ENCODE measurements around the gene SIK2. TPM values are rescaled to one million over a fixed set of nuclear protein-coding genes. Genes with fewer than 3 reads are reported as not detected.

The SIK2 gene
- total RNA-seq, 1 donor from 2014 or later = 8.2 TPM

DNA sequence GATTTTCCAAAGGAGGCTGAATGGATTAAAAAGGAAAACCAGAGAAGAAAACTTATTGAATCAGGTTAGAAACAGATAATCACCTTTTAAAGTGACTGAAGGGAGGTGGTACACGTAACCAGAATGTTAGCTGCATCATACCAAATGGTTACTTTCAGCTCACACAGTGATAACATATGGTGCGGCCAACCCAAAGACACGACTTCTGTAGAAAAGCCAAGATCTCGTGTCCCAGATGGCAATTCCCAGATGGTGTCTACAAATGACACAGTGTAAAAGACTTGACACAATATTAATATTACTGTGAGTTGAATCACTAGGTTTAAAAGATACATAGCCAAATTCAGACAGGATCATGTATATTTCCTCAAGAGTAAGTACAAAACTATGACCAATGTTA lies 158.8 kb downstream of the SIK2 start:
- TF ChIP-seq, protein P1, sequence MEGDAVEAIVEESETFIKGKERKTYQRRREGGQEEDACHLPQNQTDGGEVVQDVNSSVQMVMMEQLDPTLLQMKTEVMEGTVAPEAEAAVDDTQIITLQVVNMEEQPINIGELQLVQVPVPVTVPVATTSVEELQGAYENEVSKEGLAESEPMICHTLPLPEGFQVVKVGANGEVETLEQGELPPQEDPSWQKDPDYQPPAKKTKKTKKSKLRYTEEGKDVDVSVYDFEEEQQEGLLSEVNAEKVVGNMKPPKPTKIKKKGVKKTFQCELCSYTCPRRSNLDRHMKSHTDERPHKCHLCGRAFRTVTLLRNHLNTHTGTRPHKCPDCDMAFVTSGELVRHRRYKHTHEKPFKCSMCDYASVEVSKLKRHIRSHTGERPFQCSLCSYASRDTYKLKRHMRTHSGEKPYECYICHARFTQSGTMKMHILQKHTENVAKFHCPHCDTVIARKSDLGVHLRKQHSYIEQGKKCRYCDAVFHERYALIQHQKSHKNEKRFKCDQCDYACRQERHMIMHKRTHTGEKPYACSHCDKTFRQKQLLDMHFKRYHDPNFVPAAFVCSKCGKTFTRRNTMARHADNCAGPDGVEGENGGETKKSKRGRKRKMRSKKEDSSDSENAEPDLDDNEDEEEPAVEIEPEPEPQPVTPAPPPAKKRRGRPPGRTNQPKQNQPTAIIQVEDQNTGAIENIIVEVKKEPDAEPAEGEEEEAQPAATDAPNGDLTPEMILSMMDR (IDR thresholded peaks at IDR 0.05) = no peak
- H3K36me3 ChIP-seq = peaks cover 27 to 68% of the 10 kb centered on the region in 2 donors
- intact Hi-C loops (cut with DNase I) = loop anchor here (10.0 kb wide), 1 partner anchor 46 kb away; no protein-coding TSS in a partner anchor
- DNase-seq (ENCODE audit: low spot score in 2 of 2) = no peak
- peaks cover 0 to 12% of the 10 kb centered on the region in 2 donors for H3K4me1 ChIP-seq
- H3K4me3 ChIP-seq = no peak overlapping the region
- H3K27ac ChIP-seq = no peak overlapping the region
- H3K9me3 ChIP-seq = no peaks in the 10 kb centered on the region
- H3K27me3 ChIP-seq = no peaks in the 10 kb centered on the region

DNA sequence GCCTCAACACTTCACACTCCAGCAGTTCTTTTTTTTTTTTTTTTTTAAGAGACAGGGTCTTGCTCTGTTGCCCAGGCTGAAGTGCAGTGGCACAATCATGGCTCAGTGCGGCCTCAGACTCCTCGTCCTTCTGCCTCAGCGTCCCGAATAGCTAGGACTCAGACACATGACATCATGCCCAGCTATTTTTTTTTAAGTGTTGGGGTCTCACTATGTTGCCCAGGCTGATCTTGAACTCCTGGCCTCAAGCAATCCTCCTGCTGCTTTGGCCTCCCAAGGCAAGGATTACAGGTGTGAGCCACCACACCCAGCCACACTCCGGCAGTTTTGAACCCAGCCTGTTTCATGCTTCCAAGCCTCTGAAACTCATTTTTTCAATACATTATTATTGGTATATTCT lies 160.3 kb downstream of the SIK2 start:
- H3K4me1 ChIP-seq = peaks cover 6 to 17% of the 10 kb centered on the region in 2 donors
- H3K27ac ChIP-seq = no peak overlapping the region
- DNase-seq (ENCODE audit: low spot score in 2 of 2) = no peak
- TF ChIP-seq, protein P1 (IDR thresholded peaks at IDR 0.05) = no peak
- H3K36me3 ChIP-seq = peaks cover 27 to 53% of the 10 kb centered on the region in 2 donors
- intact Hi-C loops (cut with DNase I) = loop anchor here (10.0 kb wide), 1 partner anchor 48 kb away; no protein-coding TSS in a partner anchor
- H3K9me3 ChIP-seq = no peaks in the 10 kb centered on the region
- no peaks in the 10 kb centered on the region for H3K27me3 ChIP-seq
- H3K4me3 ChIP-seq = no peak overlapping the region

- intact Hi-C loops (cut with DNase I) = loop anchor here (10.0 kb wide), 1 partner anchor 48 kb away; no protein-coding TSS in a partner anchor
- Histone ChIP-seq H3K9me3 (no peaks in the 10 kb centered on the region), H3K4me3 (no peak overlapping the region), H3K4me1 (peaks cover 6 to 17% of the 10 kb centered on the region in 2 donors), H3K36me3 (peaks cover 27 to 52% of the 10 kb centered on the region in 2 donors), H3K27ac (no peak overlapping the region), H3K27me3 (no peaks in the 10 kb centered on the region)
- TF ChIP-seq, protein P1 (IDR thresholded peaks at IDR 0.05) = no peak
- DNase-seq (ENCODE audit: low spot score in 2 of 2) = no peak
Observed at GRCh38 chr11:111762981-111763643, 160.9 kb downstream of the SIK2 start.

- TF ChIP-seq, protein P1 (IDR thresholded peaks at IDR 0.05) = no peak
- no peak for DNase-seq (ENCODE audit: low spot score in 2 of 2)
- Histone ChIP-seq H3K27me3 (no peaks in the 10 kb centered on the region), H3K9me3 (no peaks in the 10 kb centered on the region), H3K4me3 (peak overlapping the region; percentile 85 to 98), H3K4me1 (peaks cover 6 to 17% of the 10 kb centered on the region in 2 donors), H3K36me3 (peaks cover 15 to 37% of the 10 kb centered on the region in 2 donors), H3K27ac (no peak overlapping the region)
- intact Hi-C loops (cut with DNase I) = loop anchor here (10.0 kb wide), 1 partner anchor 50 kb away; no protein-coding TSS in a partner anchor
Observed at GRCh38 chr11:111764621-111765020, 162.4 kb downstream of the SIK2 start.

DNA sequence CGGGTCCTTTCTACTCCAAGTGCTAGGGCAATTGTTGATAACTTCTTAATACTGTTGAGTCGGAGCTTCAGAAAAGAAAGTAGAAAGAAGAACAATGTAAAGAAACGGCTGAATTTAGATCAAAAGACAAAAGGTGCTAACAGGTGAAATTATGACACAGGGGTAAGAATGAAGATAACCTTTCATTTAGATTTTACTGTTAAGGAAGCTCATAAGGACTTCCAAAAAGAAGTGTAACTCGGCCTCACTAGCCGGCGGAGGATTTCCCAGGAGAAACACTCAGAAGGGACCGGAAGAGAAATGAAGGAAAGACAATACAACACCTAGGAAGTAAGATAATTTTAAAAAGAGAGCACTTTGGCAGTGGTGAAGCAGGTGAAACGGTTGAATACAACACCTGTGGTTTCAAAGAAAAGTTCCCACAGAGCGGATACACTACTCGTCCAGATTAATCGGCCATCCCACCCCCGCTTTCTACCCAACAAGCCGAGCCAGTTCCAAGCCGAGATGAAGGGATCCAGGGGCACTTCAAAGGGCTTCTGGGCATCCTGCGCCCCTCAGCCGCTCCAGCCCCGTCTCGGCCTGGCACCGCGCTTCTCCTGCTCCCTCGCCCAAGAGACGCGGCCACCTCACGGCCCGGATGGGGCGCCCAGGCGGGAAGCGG lies 163.2 kb downstream of the SIK2 start:
- Histone ChIP-seq H3K4me3 (peak overlapping the region; percentile 85 to 98), H3K27me3 (no peaks in the 10 kb centered on the region), H3K36me3 (peaks cover 10 to 30% of the 10 kb centered on the region in 2 donors), H3K4me1 (peaks cover 6 to 17% of the 10 kb centered on the region in 2 donors), H3K9me3 (no peaks in the 10 kb centered on the region), H3K27ac (peak overlapping the region; percentile 89)
- TF ChIP-seq, protein P1 (IDR thresholded peaks at IDR 0.05) = no peak
- DNase-seq (ENCODE audit: low spot score in 2 of 2) = no peak
- intact Hi-C loops (cut with DNase I) = loop anchor here (10.0 kb wide), 1 partner anchor 51 kb away; no protein-coding TSS in a partner anchor

Data from ascending aorta (tissue), 2 donors.